GM12878 (cell line): ENCODE measurements around the gene RASAL1. TPM values are rescaled to one million over a fixed set of nuclear protein-coding genes. Genes with fewer than 3 reads are reported as not detected.

Experiments
- ATAC-seq: fragments of 200-7000 bp; cut with Tn5 transposase; 3 replicates; pipeline ENCODE4 v1.9.1; 2020; ENCODE audit warnings: mild to moderate bottlenecking, moderate library complexity
- BruUV-seq: library from RNA; stranded (reverse); fragments of 400-500 nt; replicated peaks from 2 replicates; lab custom pipeline; 2021; lab: Mats Ljungman, UMichigan
- CTCF ChIA-PET: fragments of 300-600 bp; sonication (Branson Sonifier 250); formaldehyde crosslinking; extraction: SDS; loops from one replicate; lab custom pipeline; 2021; ENCODE audit warnings: inconsistent platforms; lab: Yijun Ruan, JAX
- POLR2A ChIA-PET: fragments of 350-600 bp; formaldehyde crosslinking; extraction: SDS; loops from one replicate; lab custom pipeline; 2021; ENCODE audit warnings: inconsistent platforms; lab: Charles Lee
- RAD21 ChIA-PET: fragments of 300-600 bp; sonication (Branson Sonifier 250); formaldehyde crosslinking; loops from one replicate; lab custom pipeline; 2023; ENCODE audit warnings: antibody characterized with exemption; ENCODE audit not compliant: unreplicated experiment; lab: Charles Lee
- SMC1A ChIA-PET: fragments of 300-600 bp; sonication (Branson Sonifier 250); formaldehyde crosslinking; loops from one replicate; lab custom pipeline; 2023; ENCODE audit not compliant: unreplicated experiment, uncharacterized antibody; lab: Charles Lee
- DNase-seq: peaks from one replicate; pipeline ENCODE4 v3.0.0-alpha.2; 2011; ENCODE audit warnings: low read depth, low spot score
- FAIRE-seq: peaks from 3 replicates; lab custom pipeline; 2011; peaks lifted over from hg19 to GRCh38; lab: Jason Lieb, UNC
- H2AFZ ChIP-seq: 2 replicates; pipeline ENCODE4 v1.6.0; 2011; ENCODE audit warnings: low read depth, low read length, control low read depth; ENCODE audit not compliant: control insufficient read depth
- H3K27ac ChIP-seq: 2 replicates; pipeline ENCODE4 v1.5.1; 2011; ENCODE audit warnings: control low read depth; ENCODE audit not compliant: control insufficient read depth, insufficient read depth
- H3K27me3 ChIP-seq, 2 experiments: replicated peaks in 1 of 2; 2 replicates each; pipeline versions ENCODE4 v1.6.0 to v1.6.1; 2011; ENCODE audit warnings: low read length in 1 of 2; ENCODE audit not compliant: control insufficient read depth in 2 of 2, insufficient read depth in 2 of 2
- H3K36me3 ChIP-seq, 2 experiments: 2 replicates each; pipeline ENCODE4 v1.5.1; 2011; ENCODE audit warnings: low read length in 1 of 2; ENCODE audit not compliant: control insufficient read depth in 2 of 2, insufficient read depth in 2 of 2
- H3K4me1 ChIP-seq: 2 replicates; pipeline ENCODE4 v1.6.1; 2011; ENCODE audit warnings: mild to moderate bottlenecking, low read length, moderate library complexity, mixed read lengths; ENCODE audit not compliant: control insufficient read depth, insufficient read depth
- H3K4me2 ChIP-seq: 2 replicates; pipeline ENCODE4 v1.6.0; 2011; ENCODE audit warnings: control low read depth; ENCODE audit not compliant: control insufficient read depth, insufficient read depth
- H3K4me3 ChIP-seq: fragments of 200-600 bp; sonication (generic); 2 replicates; pipeline ENCODE4 v1.5.1; 2016
- H3K79me2 ChIP-seq: 2 replicates; pipeline ENCODE4 v1.6.0; 2011; ENCODE audit warnings: low read length; ENCODE audit not compliant: control insufficient read depth, insufficient read depth
- H3K9ac ChIP-seq: 2 replicates; pipeline ENCODE4 v1.8.0; 2011; ENCODE audit warnings: low read length, control low read depth, mixed read lengths; ENCODE audit not compliant: control insufficient read depth, insufficient read depth
- H3K9me3 ChIP-seq: replicated peaks from 3 replicates; pipeline ENCODE4 v1.5.1; 2011; ENCODE audit warnings: mild to moderate bottlenecking, low read length; ENCODE audit not compliant: control insufficient read depth, insufficient read depth
- H4K20me1 ChIP-seq: 2 replicates; pipeline ENCODE4 v1.6.0; 2011; ENCODE audit not compliant: control insufficient read depth, insufficient read depth
- IKZF2 ChIP-seq, 2 experiments: fragments of 450-650 bp; IDR thresholded peaks; 2 replicates each; pipeline ENCODE4 v1.6.1; 2017; ENCODE audit warnings: mild to moderate bottlenecking in 2 of 2, moderate library complexity in 2 of 2
- POU2F2 ChIP-seq: IDR thresholded peaks from 3 replicates; pipeline ENCODE4 v1.6.1; 2011; ENCODE audit warnings: low read depth, mild to moderate bottlenecking, low read length, borderline replicate concordance
- RUNX3 ChIP-seq: IDR thresholded peaks from 2 replicates; pipeline ENCODE4 v1.6.1; 2012; ENCODE audit warnings: low read length, inconsistent platforms
- SMARCA5 ChIP-seq: fragments of 450-650 bp; IDR thresholded peaks from 2 replicates; pipeline ENCODE4 v1.6.1; 2017; ENCODE audit warnings: mild to moderate bottlenecking
- SP1 ChIP-seq: IDR thresholded peaks from one replicate; pipeline ENCODE4 v1.6.1; 2011; ENCODE audit warnings: low read depth, low read length
- WGBS: methylation state at CpG from one replicate; pipeline ENCODE4 v1.1.6; 2016; ENCODE audit warnings: low lambda C conversion rate; ENCODE audit not compliant: insufficient replicate concordance, insufficient coverage; ENCODE audit errors: missing lambda C conversion rate; 5-methylcytosine and 5-hydroxymethylcytosine counted together
- in situ Hi-C: fragments of 300-500 bp; cut with MboI; formaldehyde crosslinking; loops from 9 replicates; pipeline ENCODE4 v1.14.3; 2018; ENCODE audit warnings: mixed read lengths
- intact Hi-C: fragments of 100-400 bp; cut with micrococcal nuclease; formaldehyde crosslinking; loops from one replicate; pipeline ENCODE4 v1.14.2; 2022; ENCODE audit not compliant: unreplicated experiment
- polyA plus RNA-seq, 11 experiments: library from polyadenylated mRNA; depleted of rRNA in 4 of 11; unstranded in 6 of 11; stranded (reverse) in 5 of 11; fragments of >200 nt; fragmentation: Nextera tagmentation in 4 of 11; fragmentation: Illumina TruSeq in 1 of 11; extraction: Ambion mirVana in 4 of 11; extraction: Trizol in 1 of 11; gene quantifications; 1 replicate in 1 of 11; 2 replicates in 10 of 11; pipeline versions ENCODE4 v1.2.1 to v1.2.3, GENCODE V29; 2011 to 2016; ENCODE audit warnings: inconsistent platforms in 2 of 11, missing spikeins in 2 of 11, low read depth in 1 of 11
- total RNA-seq, 4 experiments: library from RNA; depleted of rRNA in 3 of 4; stranded (reverse); fragments of >200 nt in 3 of 4; fragmentation: Illumina TruSeq in 1 of 4; extraction: Trizol in 1 of 4; gene quantifications; 2 replicates each; pipeline versions ENCODE4 v1.2.1 to v1.2.3, GENCODE V29; 2013 to 2021

RASAL1 gene
- total and polyA plus RNA-seq, 10 of the 15 experiments (the other 5 are each of a cell fraction or from before 2014, with no cell fraction given), result 0.12 to 1.0 (median 0.52) TPM; not detected in 6

DNA sequence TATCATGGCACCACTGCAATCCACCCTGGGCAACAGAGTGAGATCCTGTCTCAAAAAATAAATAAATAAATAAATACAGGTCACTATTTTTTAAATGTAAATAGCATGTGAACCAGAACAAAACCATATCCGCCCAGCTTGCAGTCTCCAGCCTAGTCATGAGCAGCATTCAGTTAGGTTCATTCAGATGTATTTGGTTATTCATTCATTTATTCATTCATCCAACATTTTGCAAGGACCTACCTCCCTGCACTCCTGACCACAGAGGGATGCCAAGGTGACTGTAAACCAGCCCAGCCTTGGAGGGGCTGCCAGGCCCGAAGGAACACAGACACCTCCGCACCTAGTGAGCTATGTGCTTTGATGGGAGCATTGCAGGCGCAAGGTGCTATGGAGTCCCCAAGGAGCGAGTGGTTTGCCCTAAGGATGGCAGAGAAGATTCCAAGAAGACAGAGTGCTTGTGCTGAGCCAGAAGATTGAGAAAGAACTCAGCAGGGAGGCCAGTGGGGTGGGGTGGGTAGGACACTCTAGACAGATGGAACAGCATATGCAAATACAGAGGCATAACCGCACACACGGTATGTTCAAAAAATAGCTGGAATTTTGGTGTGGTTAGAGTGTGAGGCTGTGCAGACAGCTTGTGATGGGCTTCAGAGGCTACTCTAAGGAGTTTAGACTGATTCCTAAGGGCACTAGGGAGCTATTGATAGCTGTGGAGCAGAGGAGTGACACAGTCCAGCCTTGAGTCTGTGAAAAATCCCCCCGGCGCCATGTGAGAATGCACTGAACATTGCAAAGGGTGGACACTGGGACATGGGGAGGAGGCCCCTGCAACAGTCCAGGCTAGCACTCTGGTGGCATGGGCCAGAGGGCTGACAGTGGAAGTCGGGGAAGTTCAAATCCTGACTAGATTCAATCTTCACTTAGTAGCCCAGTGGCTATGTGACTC lies 67.3 kb downstream of the RASAL1 start:
- Histone ChIP-seq H3K27ac (no peak overlapping the region), H3K9ac (no peak overlapping the region), H3K36me3 (no peaks in the 10 kb centered on the region; a peak in 2 of 4 replicates), H4K20me1 (no peaks in the 10 kb centered on the region), H3K4me2 (peak overlapping the region; percentile 22; the same call in 1 of the 2 replicates), H3K9me3 (no peaks in the 10 kb centered on the region), H2AFZ (no peak overlapping the region), H3K79me2 (peaks cover 2% of the 10 kb centered on the region; the same call in 1 of the 2 replicates), H3K4me1 (peaks cover 43% of the 10 kb centered on the region), H3K27me3 (no peaks in the 10 kb centered on the region), H3K4me3 (no peak overlapping the region)
- 67% methylated on average over 10 of the region's 10 CpGs for WGBS
- ATAC-seq (no peak), DNase-seq (no peak), FAIRE-seq (peak; percentile 23)
- ChIA-PET CTCF (interaction anchor here (1.3 to 9.5 kb wide), 5 partner anchors 19 to 63 kb away, joined by 3 to 98 read pairs (median 13); no protein-coding TSS in a partner anchor), RAD21 (interaction anchor here (0.5 to 3.1 kb wide), 8 partner anchors 9 to 168 kb away, joined by 3 to 14 read pairs (median 4); no protein-coding TSS in a partner anchor), SMC1A (interaction anchor here (0.8 to 4.8 kb wide), 9 partner anchors 9 to 31 kb away, joined by 3 to 29 read pairs (median 5); no protein-coding TSS in a partner anchor), POLR2A (interaction anchor here (0.9 to 5.6 kb wide), 4 partner anchors 10 to 161 kb away, joined by 3 to 41 read pairs (median 10); partner anchors contain the start of gene OAS1)
- TF ChIP-seq POU2F2, result peak; percentile 67; the same call in 1 of the 3 replicates
- peak; percentile 80; the same call in 1 of the 2 replicates for TF ChIP-seq SMARCA5
- TF ChIP-seq RUNX3, result peak; percentile 60
- TF ChIP-seq IKZF2 (IDR thresholded peaks at IDR 0.05), result peak in 1 of 2 experiments; percentile 12; a peak in 1 of 4 replicates
- TF ChIP-seq SP1, result no peak
- in situ Hi-C loops (no loop called here), intact Hi-C loops (no loop called here)
- BruUV-seq, result no TSS peak
